GM03348 (cell line): ENCODE measurements around the gene TES.

Experiments used
- DNase-seq: peaks from one replicate; pipeline ENCODE4 v3.0.0; 2012; ENCODE audit warnings: low spot score

The TES gene

GRCh38 chr7:116194115-116194514 lies 16.2 kb upstream of the TES start:
- DNase-seq: no peak

- no peak for DNase-seq
Observed at GRCh38 chr7:116195451-116195850, 14.9 kb upstream of the TES start.

- no peak for DNase-seq
Observed at GRCh38 chr7:116196947-116197346, 13.4 kb upstream of the TES start.

GRCh38 chr7:116197360-116197759 lies 13.0 kb upstream of the TES start:
- DNase-seq: peak; percentile 15

- DNase-seq: no peak
Observed at GRCh38 chr7:116198748-116199410, 11.5 kb upstream of the TES start.

GRCh38 chr7:116200963-116201362 lies 9.4 kb upstream of the TES start:
- DNase-seq: no peak

GRCh38 chr7:116206141-116206540 lies 4.2 kb upstream of the TES start:
- DNase-seq: no peak

- DNase-seq: no peak
Observed at GRCh38 chr7:116208919-116209318, 1.4 kb upstream of the TES start.

GRCh38 chr7:116209561-116210070 lies 723 bp upstream of the TES start:
- DNase-seq: no peak

GRCh38 chr7:116211006-116211912 lies 920 bp downstream of the TES start:
- DNase-seq: peak; percentile 82

- DNase-seq: no peak
Observed at GRCh38 chr7:116211913-116212596, 1.7 kb downstream of the TES start.

GRCh38 chr7:116212869-116213268 lies 2.5 kb downstream of the TES start:
- peak; percentile 41 for DNase-seq

GRCh38 chr7:116213361-116214130 lies 3.2 kb downstream of the TES start:
- no peak for DNase-seq

GRCh38 chr7:116214921-116215320 lies 4.6 kb downstream of the TES start:
- DNase-seq: no peak

GRCh38 chr7:116215551-116215950 lies 5.2 kb downstream of the TES start:
- no peak for DNase-seq

- no peak for DNase-seq
Observed at GRCh38 chr7:116216956-116217571, 6.7 kb downstream of the TES start.

GRCh38 chr7:116218051-116218645 lies 7.8 kb downstream of the TES start:
- DNase-seq: no peak

GRCh38 chr7:116218747-116219146 lies 8.4 kb downstream of the TES start:
- no peak for DNase-seq

- DNase-seq: no peak
Observed at GRCh38 chr7:116219288-116219687, 8.9 kb downstream of the TES start.

GRCh38 chr7:116219834-116220233 lies 9.5 kb downstream of the TES start:
- no peak for DNase-seq

- no peak for DNase-seq
Observed at GRCh38 chr7:116222501-116222900, 12.2 kb downstream of the TES start.
